Measurements from ENCODE around the gene RIPPLY2.

Gene RIPPLY2

DNA sequence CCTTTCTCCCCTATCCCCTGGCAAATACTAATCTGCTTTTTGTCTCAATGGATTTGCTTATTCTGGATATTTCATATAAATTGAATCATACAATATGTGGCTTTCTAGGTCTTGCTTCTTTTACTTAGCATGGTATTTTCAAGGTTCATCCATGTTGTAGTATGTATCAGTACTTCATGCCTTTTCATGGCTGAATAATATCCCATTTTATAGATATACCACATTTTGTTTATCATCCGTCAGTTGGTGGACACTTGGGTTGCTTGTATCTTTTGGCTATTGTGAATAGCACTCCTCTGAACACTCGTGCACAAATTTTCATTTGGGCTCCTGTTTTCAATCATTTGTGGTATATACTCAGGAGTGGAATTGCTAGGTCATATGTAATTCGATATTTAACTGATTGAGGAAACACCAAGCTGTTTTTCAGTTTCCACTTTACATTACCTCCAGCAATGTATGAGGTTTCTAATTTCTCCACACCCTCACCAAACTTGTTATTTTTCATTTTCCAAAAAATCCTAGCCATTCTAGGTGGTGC, 30.5 kb upstream of the RIPPLY2 start:
- H3K4me3 ChIP-seq (ENCODE audit: low read depth, low read length) = no peak overlapping the region
- TF ChIP-seq, protein P1, sequence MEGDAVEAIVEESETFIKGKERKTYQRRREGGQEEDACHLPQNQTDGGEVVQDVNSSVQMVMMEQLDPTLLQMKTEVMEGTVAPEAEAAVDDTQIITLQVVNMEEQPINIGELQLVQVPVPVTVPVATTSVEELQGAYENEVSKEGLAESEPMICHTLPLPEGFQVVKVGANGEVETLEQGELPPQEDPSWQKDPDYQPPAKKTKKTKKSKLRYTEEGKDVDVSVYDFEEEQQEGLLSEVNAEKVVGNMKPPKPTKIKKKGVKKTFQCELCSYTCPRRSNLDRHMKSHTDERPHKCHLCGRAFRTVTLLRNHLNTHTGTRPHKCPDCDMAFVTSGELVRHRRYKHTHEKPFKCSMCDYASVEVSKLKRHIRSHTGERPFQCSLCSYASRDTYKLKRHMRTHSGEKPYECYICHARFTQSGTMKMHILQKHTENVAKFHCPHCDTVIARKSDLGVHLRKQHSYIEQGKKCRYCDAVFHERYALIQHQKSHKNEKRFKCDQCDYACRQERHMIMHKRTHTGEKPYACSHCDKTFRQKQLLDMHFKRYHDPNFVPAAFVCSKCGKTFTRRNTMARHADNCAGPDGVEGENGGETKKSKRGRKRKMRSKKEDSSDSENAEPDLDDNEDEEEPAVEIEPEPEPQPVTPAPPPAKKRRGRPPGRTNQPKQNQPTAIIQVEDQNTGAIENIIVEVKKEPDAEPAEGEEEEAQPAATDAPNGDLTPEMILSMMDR (IDR thresholded peaks at IDR 0.05; ENCODE audit: borderline replicate concordance, insufficient read depth, low read depth, low read length) = no peak

- no peak overlapping the region for H3K4me3 ChIP-seq (ENCODE audit: low read depth, low read length)
- TF ChIP-seq, protein P1 (IDR thresholded peaks at IDR 0.05; ENCODE audit: borderline replicate concordance, insufficient read depth, low read depth, low read length) = no peak
These were observed 28.8 kb upstream of the RIPPLY2 start for GRCh38 chr6:83824388-83824801.

GRCh38 chr6:83824831-83825230, 28.3 kb upstream of the RIPPLY2 start:
- no peak overlapping the region for H3K4me3 ChIP-seq (ENCODE audit: low read depth, low read length)
- TF ChIP-seq, protein P1 (IDR thresholded peaks at IDR 0.05; ENCODE audit: borderline replicate concordance, insufficient read depth, low read depth, low read length) = no peak

DNA sequence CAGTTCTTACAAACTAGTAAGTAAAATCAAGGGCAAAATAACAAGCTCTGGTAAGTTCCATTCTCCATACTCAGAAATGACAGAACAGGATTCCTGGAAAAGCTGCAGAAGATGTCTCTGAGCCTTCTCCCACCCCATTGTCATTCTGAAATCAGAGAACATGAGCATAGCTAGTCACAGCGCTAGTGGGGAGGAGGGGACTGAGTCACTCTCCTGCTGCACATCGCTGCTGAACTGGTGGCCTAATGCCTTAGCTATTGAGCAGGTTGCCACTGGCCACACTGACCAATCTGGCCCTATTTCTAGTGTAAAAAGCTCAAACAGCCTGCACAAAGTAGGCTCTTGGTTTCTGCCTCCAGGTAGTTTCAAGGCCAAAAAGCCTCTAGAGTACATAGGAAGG, 26.1 kb upstream of the RIPPLY2 start:
- TF ChIP-seq, protein P1 (IDR thresholded peaks at IDR 0.05; ENCODE audit: borderline replicate concordance, insufficient read depth, low read depth, low read length) = no peak
- H3K4me3 ChIP-seq (ENCODE audit: low read depth, low read length) = no peak overlapping the region

DNA sequence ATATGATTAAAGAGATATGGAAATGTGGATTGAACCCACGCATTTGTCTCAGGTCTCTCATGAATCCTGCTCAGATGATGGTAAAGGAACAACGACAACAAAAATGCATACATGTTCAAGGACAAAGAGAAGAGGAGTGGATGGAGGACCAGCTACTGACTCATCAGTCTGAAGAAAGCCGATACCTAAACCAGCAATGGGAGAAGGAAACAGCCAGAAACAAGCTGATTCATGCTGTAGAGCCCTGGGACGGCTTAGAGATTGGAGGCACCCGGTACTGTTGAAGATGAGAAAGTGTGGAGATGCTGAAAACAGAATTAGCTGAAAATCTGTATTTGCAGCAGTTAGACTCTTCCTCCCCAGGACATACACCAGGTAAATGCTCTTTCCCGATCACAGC, 14.4 kb upstream of the RIPPLY2 start:
- TF ChIP-seq, protein P1 (IDR thresholded peaks at IDR 0.05; ENCODE audit: borderline replicate concordance, insufficient read depth, low read depth, low read length) = no peak
- no peak overlapping the region for H3K4me3 ChIP-seq (ENCODE audit: low read depth, low read length)

- no peak overlapping the region for H3K4me3 ChIP-seq (ENCODE audit: low read depth, low read length)
- TF ChIP-seq, protein P1 (IDR thresholded peaks at IDR 0.05; ENCODE audit: borderline replicate concordance, insufficient read depth, low read depth, low read length) = no peak
These were observed 9.0 kb upstream of the RIPPLY2 start for GRCh38 chr6:83844170-83844569.

GRCh38 chr6:83846291-83846690, 6.9 kb upstream of the RIPPLY2 start:
- no peak overlapping the region for H3K4me3 ChIP-seq (ENCODE audit: low read depth, low read length)
- TF ChIP-seq, protein P1 (IDR thresholded peaks at IDR 0.05; ENCODE audit: borderline replicate concordance, insufficient read depth, low read depth, low read length) = no peak
